GM23338 (cell line): Measurements from ENCODE around the gene ZBTB44. TPM values are rescaled to one million over a fixed set of nuclear protein-coding genes. Genes with fewer than 3 reads are reported as not detected.

Experiments
- ATAC-seq: fragments of 200-7000 bp; cut with Tn5 transposase; 3 replicates; pipeline ENCODE4 v1.9.1; 2020
- DNase-seq: peaks from one replicate; pipeline ENCODE4 v3.0.0-alpha.2; 2015; ENCODE audit warnings: low spot score
- H2AFZ ChIP-seq: fragments of 200-600 bp; sonication (generic); 2 replicates; pipeline ENCODE4 v1.8.0; 2016; ENCODE audit warnings: antibody characterized with exemption, mild to moderate bottlenecking, moderate library complexity
- H3F3A ChIP-seq: fragments of 200-600 bp; sonication (generic); replicated peaks from 2 replicates; pipeline ENCODE4 v1.8.0; 2017; ENCODE audit warnings: antibody characterized with exemption, mixed run types, low read depth
- H3K27ac ChIP-seq: fragments of 200-600 bp; sonication (generic); 2 replicates; pipeline ENCODE4 v1.6.1; 2016; ENCODE audit warnings: low read depth
- H3K27me3 ChIP-seq: fragments of 200-600 bp; sonication (generic); 2 replicates; pipeline ENCODE4 v1.8.0; 2016; ENCODE audit warnings: mild to moderate bottlenecking, mixed run types, moderate library complexity; ENCODE audit not compliant: insufficient read depth
- H3K36me3 ChIP-seq: fragments of 200-600 bp; sonication (generic); 2 replicates; pipeline ENCODE4 v1.8.0; 2016; ENCODE audit warnings: mild to moderate bottlenecking; ENCODE audit not compliant: insufficient read depth
- H3K4me1 ChIP-seq: fragments of 200-600 bp; sonication (generic); 2 replicates; pipeline ENCODE4 v1.8.0; 2016; ENCODE audit warnings: mild to moderate bottlenecking, moderate library complexity; ENCODE audit not compliant: insufficient read depth
- H3K4me2 ChIP-seq: fragments of 200-600 bp; sonication (generic); 2 replicates; pipeline ENCODE4 v1.7.1; 2017; ENCODE audit warnings: mixed run types
- H3K4me3 ChIP-seq: fragments of 200-600 bp; sonication (generic); 2 replicates; pipeline ENCODE4 v1.6.1; 2016; ENCODE audit warnings: mixed run types
- H3K79me2 ChIP-seq: fragments of 200-600 bp; sonication (generic); replicated peaks from 2 replicates; pipeline ENCODE4 v1.8.0; 2017; ENCODE audit warnings: mild to moderate bottlenecking; ENCODE audit not compliant: insufficient read depth
- H3K9me2 ChIP-seq: fragments of 200-600 bp; sonication (generic); 2 replicates; pipeline ENCODE4 v1.8.0; 2017; ENCODE audit not compliant: insufficient read depth
- H4K20me1 ChIP-seq: fragments of 200-600 bp; sonication (generic); replicated peaks from 2 replicates; pipeline ENCODE4 v1.8.0; 2017; ENCODE audit warnings: mild to moderate bottlenecking; ENCODE audit not compliant: insufficient read depth
- H3K27ac Mint-ChIP-seq: 2 replicates; pipeline ENCODE4 v1.8.0; 2020; ENCODE audit warnings: inconsistent platforms, mild to moderate bottlenecking, moderate library complexity, mixed read lengths
- H3K27me3 Mint-ChIP-seq: 3 replicates; pipeline ENCODE4 v1.8.0; 2022; ENCODE audit warnings: low read depth, mild to moderate bottlenecking, moderate library complexity, mixed read lengths, inconsistent platforms; ENCODE audit not compliant: insufficient read depth, poor library complexity
- H3K36me3 Mint-ChIP-seq: 3 replicates; pipeline ENCODE4 v1.8.0; 2021; ENCODE audit warnings: low read depth, mild to moderate bottlenecking, inconsistent platforms, moderate library complexity, mixed read lengths
- H3K4me1 Mint-ChIP-seq: 3 replicates; pipeline ENCODE4 v1.8.0; 2020; ENCODE audit warnings: mild to moderate bottlenecking, inconsistent platforms, mixed read lengths
- H3K4me3 Mint-ChIP-seq: 3 replicates; pipeline ENCODE4 v1.8.0; 2021; ENCODE audit warnings: moderate library complexity, mild to moderate bottlenecking, inconsistent platforms, mixed read lengths
- H3K9me3 Mint-ChIP-seq: 3 replicates; pipeline ENCODE4 v1.8.0; 2020; ENCODE audit warnings: moderate library complexity, mild to moderate bottlenecking, inconsistent platforms, mixed read lengths
- CREB1 ChIP-seq: fragments of 250-450 bp; sonication (Bioruptor Pico); IDR thresholded peaks from 2 replicates; pipeline ENCODE4 v1.5.0; 2020; ENCODE audit warnings: low read depth, mild to moderate bottlenecking, moderate library complexity
- CTCF ChIP-seq, 2 experiments: fragments of 200-600 bp in 1 of 2; sonication (generic) in 1 of 2; conservative IDR thresholded peaks; 2 replicates each; pipeline versions ENCODE4 v1.5.1 to v1.6.1; 2016 to 2017; ENCODE audit warnings: antibody characterized with exemption in 2 of 2, low read depth in 2 of 2, mild to moderate bottlenecking in 2 of 2, moderate library complexity in 1 of 2
- ETS1 ChIP-seq: IDR thresholded peaks from 2 replicates; pipeline ENCODE4 v1.6.1; 2016; ENCODE audit warnings: antibody characterized with exemption
- EZH2phosphoT487 ChIP-seq: fragments of 200-600 bp; sonication (generic); IDR thresholded peaks from one replicate; pipeline ENCODE4 v1.8.1; 2018; ENCODE audit warnings: antibody characterized with exemption; ENCODE audit not compliant: unreplicated experiment
- POLR2AphosphoS5 ChIP-seq: IDR thresholded peaks from 2 replicates; pipeline ENCODE4 v1.6.1; 2016; ENCODE audit warnings: antibody characterized with exemption, low read depth
- ZNF462 ChIP-seq: fragments of 250-450 bp; sonication (Bioruptor Pico); IDR thresholded peaks from 2 replicates; pipeline ENCODE4 v1.5.0; 2020; ENCODE audit warnings: mild to moderate bottlenecking, moderate library complexity
- polyA plus RNA-seq: library from polyadenylated mRNA; unstranded; fragments of >200 nt; fragmentation: Nextera tagmentation; extraction: Ambion mirVana; gene quantifications from 2 replicates; pipeline ENCODE4 v1.2.1, GENCODE V29; 2016
- total RNA-seq: library from RNA; depleted of rRNA; stranded (reverse); fragments of >200 nt; shearing (Covaris generic); gene quantifications from 2 replicates; pipeline ENCODE4 v1.2.3, GENCODE V29; 2014
- TF ChIP-seq, protein P1 (sequence below): IDR thresholded peaks from one replicate; pipeline ENCODE4 v1.6.1; 2018; ENCODE audit warnings: antibody characterized with exemption; ENCODE audit not compliant: unreplicated experiment

ZBTB44 gene
- total and polyA plus RNA-seq, 2 experiments from 2014 or later, result 61.2 to 102 TPM

GRCh38 chr11:130323452-130324450, 9.0 kb upstream of the ZBTB44 start:
- Mint-ChIP-seq H3K36me3 (peaks cover 58% of the 10 kb centered on the region), H3K4me3 (no peak overlapping the region), H3K27ac (no peak overlapping the region), H3K27me3 (no peaks in the 10 kb centered on the region), H3K4me1 (peaks cover 2% of the 10 kb centered on the region; the same call in 2 of the 3 replicates), H3K9me3 (peaks cover 40% of the 10 kb centered on the region)
- H3K4me2 ChIP-seq, result no peak overlapping the region
- DNase-seq, result no peak
- peaks cover 2% of the 10 kb centered on the region; the same call in 1 of the 2 replicates for H3K4me1 ChIP-seq
- H3K27ac ChIP-seq, result no peak overlapping the region
- H2AFZ ChIP-seq, result no peak overlapping the region
- H3K79me2 ChIP-seq, result no peaks in the 10 kb centered on the region
- H3K9me2 ChIP-seq, result peaks cover 6% of the 10 kb centered on the region; the same call in 1 of the 2 replicates
- H3K4me3 ChIP-seq, result no peak overlapping the region
- TF ChIP-seq ZNF462 (no peak), CTCF (conservative IDR thresholded peaks at IDR 0.05; ENCODE audit: low read depth in 2 of 2) (no peak), ETS1 (no peak), CREB1 (CRISPR knock-in tag) (no peak), EZH2phosphoT487 (no peak), POLR2AphosphoS5 (no peak)
- TF ChIP-seq, protein P1, sequence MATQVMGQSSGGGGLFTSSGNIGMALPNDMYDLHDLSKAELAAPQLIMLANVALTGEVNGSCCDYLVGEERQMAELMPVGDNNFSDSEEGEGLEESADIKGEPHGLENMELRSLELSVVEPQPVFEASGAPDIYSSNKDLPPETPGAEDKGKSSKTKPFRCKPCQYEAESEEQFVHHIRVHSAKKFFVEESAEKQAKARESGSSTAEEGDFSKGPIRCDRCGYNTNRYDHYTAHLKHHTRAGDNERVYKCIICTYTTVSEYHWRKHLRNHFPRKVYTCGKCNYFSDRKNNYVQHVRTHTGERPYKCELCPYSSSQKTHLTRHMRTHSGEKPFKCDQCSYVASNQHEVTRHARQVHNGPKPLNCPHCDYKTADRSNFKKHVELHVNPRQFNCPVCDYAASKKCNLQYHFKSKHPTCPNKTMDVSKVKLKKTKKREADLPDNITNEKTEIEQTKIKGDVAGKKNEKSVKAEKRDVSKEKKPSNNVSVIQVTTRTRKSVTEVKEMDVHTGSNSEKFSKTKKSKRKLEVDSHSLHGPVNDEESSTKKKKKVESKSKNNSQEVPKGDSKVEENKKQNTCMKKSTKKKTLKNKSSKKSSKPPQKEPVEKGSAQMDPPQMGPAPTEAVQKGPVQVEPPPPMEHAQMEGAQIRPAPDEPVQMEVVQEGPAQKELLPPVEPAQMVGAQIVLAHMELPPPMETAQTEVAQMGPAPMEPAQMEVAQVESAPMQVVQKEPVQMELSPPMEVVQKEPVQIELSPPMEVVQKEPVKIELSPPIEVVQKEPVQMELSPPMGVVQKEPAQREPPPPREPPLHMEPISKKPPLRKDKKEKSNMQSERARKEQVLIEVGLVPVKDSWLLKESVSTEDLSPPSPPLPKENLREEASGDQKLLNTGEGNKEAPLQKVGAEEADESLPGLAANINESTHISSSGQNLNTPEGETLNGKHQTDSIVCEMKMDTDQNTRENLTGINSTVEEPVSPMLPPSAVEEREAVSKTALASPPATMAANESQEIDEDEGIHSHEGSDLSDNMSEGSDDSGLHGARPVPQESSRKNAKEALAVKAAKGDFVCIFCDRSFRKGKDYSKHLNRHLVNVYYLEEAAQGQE, result no peak
- no peaks in the 10 kb centered on the region for H4K20me1 ChIP-seq
- H3K27me3 ChIP-seq, result no peaks in the 10 kb centered on the region
- H3F3A ChIP-seq, result no peaks in the 10 kb centered on the region; the same call in 1 of the 2 replicates
- peaks cover 10% of the 10 kb centered on the region; the same call in 1 of the 2 replicates for H3K36me3 ChIP-seq
- no peak for ATAC-seq
